Stimulated activated CD4-positive, alpha-beta T cell treated with anti-CD3 and anti-CD28 coated beads, Interleukin-15, amount 100 ng/mL, for 1 hour (primary cell): ENCODE measurements around the gene MTRF1.

Source experiments
- DNase-seq, 2 donors: peaks; one replicate each; pipeline ENCODE4 v3.0.0-alpha.2; 2020; ENCODE audit warnings: low read depth in 1 of 2, low spot score in 1 of 2

Gene MTRF1

DNA sequence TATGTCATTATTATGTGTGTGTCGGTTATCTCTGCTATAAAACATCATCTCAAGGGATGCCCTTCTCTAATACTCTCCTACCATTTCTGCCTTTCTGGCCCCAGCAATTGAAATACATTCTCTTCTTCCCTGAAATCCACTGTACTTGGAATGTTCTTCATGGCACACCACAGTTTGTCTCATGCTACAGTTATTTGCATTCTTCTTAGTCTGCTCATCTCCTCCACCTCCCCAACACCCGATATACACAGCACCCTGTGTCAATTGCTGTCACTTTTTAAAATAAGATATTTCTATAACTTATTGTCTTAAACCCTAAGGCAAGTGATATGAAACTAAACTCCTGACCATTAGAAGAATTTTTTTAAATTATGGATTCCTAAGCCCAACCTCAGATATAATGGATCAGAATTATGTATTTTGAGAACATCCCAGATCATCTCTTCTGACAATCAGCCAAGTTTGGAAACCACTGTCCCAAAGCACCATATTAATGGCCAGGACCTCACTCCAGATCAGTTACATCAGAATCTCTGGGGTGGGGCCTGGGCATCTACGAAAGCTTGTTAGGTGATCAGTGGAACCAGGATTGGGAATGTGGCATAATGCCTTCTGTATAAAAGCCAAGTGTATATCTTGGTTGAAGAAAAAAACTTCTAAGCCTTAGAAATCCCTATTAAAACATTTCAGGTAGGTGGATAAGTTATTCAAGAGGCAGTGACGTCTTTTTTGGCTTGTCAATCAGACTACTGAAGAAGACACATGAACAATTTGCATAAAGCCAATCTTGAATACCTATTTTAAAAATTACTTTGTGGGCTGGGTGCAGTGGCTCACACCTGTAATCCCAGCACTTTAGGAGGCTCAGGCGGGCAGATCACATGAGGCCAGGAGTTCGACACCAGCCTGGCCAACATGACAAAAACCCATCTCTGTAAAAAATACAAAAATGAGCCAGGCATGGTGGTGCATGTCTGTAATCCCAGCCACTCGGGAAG lies 39.0 kb downstream of the MTRF1 start:
- no peak for DNase-seq

DNA sequence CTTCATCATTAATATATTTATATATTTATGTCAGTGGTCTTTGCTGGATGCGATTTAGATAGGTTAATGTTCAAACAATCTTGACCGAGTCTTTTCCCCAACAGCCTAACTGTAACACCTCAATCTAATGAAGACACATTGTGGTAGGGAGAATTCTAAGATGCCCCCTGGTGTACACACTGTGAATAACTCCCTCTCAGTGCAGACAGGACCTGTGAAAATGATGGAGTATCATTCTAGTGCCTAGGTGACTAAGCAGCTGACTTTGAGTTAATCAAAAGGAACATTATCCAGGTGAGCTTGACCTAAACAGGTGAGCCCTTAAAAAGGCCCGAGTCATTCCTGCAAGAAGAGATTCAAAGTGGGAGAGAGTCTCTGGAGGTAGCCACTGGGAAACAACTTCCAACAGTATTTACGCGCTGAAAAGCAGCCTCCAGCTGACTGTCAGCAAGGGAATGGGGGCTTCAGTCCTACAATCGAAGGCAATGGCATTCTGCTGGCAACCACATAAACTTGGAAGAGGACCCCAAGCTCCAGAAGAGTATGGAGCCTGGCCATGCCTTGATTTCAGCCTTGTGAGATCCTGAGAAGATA lies 41.0 kb downstream of the MTRF1 start:
- peak in 1 of 2 donors; percentile 7 for DNase-seq

DNA sequence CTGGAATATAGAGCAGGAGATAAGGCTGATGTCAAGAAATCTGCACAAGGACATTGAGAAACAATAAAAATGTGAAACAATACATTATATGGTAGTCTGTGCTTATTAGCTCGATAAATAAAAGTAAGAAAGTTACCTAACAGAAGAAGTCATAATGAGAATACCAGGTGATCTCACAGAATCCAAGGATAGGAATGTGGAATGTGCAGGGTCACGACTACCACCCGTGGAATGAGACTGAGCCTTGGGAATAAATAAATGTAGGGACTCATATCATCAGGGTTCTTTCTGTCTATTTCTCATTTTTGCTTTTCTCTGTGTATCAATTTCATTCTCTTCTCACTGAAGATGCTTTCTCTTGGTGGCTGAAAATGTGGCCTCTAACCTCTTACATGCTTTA lies 43.0 kb downstream of the MTRF1 start:
- no peak for DNase-seq

DNA sequence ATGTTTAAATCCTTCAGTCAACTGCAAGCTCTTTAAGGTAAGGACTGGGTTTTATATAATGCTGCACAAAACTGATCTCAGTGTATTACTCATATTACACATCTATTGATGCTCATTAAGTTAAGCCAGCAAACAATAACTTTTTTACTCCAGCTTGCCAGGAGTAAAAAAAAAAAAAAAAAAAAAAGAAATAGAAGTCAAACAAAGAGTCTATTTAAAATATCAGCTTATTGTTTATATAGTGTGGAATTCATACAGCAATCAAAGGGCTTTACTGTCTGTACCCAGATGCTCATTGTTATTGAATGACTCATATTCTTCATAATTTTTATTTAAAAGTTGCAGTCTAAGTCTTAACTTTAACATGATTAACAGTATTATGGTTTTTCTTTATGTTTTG lies 47.2 kb downstream of the MTRF1 start:
- DNase-seq: no peak

DNA sequence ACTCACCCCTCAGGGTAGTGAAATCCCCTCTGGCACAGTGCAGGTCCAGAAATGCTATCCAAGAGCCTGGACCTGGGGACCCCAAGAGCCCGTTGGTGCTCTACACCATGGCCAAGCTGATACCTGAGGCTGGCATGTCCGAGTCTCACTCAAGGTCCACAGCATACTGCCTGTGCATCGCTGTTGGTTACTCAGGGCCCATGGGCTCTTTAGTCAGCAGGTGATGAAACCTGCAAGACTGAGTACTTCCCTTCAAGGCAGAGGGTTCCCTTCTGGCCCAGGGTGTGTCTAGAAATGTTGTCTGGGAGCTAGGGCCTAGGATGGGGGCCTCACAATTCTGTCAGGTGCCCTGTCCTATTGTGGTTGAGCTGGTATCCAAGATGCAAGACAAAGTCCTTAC lies 49.5 kb downstream of the MTRF1 start:
- no peak for DNase-seq

DNA sequence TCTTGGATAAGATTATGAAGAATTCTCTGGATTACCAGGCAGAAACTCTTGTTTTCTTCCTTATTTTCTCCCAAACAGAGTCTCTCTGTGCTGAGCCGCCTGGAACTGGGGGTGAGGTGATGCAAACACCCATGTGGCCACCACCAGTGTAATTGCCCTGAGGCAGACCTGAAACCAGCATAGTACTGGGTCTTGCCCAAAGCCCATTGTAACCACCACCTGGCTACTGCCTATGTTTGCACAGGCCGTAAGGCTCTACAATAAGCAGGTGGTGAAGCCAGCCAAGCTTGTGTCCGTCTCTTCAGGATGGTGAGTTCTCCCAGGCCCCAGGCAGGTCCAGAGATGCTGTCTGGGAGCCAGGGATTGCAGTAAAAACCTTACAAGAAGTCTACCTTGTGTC lies 50.1 kb downstream of the MTRF1 start:
- DNase-seq: no peak

DNA sequence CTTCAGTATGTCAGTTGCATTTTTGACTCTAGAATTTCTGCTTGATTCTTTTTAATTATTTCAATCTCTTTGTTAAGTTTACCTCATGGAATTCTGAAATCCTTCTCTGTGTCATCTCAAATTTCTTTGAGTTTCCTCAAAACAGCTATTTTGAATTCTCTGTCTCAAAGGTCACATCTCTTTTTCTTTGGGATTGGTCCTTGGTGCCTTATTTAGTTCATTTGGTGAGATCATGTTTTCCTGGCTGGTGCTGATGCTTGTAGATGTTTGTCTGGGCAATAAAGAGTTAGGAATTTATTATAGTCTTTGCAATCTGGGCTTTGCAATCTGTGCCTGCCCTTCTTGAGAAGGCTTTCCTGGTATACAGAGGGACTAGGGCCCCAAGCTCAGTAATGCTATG lies 50.5 kb downstream of the MTRF1 start:
- DNase-seq: no peak

DNA sequence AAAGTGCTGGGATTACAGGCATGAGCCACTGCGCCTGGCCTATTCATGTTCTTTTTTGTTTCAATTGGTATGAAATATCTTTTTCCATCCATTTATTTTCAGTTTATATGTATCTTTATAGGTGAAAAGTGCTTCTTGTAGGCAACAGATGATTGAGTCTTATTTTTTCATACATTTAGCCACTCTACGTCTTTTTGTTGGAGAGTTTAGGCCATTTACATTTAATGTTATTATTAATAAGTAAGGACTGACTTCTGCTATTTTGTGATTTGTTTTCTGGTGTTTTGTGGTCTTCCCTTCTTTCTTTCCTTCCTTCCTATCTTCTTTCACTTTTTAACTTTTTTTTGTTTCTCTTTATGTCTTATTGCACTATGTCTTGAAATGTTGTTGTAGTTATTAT lies 52.3 kb downstream of the MTRF1 start:
- no peak for DNase-seq

DNA sequence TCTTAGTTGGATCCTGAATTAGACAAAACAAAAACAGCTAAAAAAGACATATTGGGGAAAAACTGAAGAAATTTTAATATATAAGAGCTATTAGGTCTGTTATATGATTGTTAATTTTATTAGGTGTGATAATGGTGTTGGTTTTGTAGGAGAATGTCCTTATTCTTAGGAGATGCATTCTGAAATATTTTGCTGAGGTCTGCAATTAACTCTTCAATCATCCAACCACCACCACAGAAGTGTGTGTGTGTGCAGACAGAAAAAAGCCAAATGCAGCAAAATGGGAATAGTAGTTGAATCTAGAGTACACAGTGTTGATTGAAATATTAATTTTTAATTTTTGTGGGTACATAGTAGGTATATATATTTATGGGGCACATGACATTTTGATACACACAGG lies 56.9 kb downstream of the MTRF1 start:
- DNase-seq: no peak

DNA sequence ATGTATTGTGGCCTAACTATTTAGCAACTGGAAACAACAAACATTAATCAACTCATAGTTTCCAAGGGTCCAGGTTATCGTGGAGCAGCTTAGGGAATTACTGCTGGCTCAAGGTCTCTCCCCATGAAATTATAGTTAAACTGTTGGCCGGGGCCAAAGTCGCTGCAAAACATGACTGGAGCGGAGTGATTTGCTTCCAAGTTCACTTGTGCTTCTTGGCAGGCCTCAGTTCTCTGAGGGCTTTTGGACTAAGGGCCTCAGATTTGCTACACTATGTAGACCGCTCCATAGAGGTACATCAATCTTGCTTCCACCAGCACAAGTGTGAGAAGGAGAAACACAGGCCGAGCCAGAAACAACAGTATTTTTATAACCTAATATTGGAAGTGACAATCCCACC lies 59.6 kb downstream of the MTRF1 start:
- no peak for DNase-seq

DNA sequence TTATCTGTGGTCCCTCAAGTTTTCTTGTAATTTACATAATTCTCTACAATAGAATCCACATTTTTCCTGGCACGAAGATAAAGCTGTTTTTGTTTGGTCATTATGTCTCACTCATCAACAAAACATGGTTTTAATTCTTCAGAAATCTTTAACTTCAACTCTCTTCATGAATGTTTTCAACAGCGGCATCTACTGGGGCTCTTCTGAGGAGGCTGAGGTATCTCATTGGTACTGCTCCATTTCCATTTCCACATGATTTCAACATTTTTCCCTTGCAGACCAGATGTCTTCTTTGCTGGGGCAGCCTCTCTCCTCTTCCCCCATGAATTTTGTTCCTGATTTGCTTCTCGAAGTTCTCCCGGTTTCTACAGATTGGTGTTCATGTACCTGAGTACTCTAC lies 63.2 kb downstream of the MTRF1 start:
- DNase-seq: no peak

DNA sequence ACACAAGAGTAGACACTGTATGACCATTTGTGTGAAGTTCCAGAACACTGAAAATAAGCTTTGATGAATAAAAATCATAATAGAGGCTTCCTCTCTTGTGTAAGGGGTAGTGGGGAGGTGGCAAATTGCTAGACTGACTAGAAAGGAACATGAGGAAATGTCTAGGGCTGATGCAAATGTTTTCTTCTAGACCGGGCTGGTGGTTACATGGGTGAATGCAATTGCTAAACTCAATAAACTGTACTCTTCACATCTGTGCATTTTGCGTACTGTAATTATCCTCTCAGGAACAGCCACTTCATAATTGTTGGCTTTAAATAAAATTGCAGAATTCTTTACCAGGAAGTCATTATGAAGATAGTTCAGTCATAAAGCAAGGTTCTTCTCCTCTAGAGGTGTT lies 63.9 kb downstream of the MTRF1 start:
- no peak for DNase-seq

DNA sequence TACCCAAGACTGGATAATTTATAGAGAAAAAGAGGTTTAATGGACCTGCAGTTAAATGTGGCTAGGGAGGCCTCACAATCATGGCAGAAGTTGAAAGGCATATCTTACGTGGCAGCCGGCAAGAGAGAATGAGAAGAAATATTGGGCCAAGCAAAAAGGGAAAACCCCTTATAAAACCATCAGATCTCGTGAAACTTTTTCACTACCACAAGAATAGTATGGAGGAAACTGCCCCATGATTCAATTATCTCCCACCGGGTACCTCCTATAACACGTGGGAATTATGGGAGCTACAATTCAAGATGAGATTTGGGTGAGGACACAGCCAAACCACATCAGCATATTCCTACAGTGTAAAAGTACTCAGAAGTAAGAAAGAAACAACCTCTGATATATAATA lies 64.3 kb downstream of the MTRF1 start:
- no peak for DNase-seq

DNA sequence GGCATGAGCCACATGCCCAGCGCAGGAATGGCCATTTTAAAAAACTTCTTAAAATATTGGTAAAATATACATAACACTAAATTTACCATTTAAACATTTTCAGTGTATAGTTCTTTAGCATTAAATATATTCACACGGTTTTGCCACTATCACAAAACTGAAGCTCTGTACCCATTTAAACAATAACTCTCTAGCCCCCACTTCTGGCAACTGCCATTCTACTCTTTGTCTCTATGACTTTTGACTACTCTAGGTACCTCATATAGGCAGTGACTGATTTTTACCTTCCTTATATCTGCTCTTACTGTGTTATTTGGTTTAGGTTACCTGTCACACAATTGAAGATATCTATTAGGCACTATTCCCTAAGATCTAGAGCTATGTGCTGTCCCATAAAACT lies 66.8 kb downstream of the MTRF1 start:
- DNase-seq: no peak

DNA sequence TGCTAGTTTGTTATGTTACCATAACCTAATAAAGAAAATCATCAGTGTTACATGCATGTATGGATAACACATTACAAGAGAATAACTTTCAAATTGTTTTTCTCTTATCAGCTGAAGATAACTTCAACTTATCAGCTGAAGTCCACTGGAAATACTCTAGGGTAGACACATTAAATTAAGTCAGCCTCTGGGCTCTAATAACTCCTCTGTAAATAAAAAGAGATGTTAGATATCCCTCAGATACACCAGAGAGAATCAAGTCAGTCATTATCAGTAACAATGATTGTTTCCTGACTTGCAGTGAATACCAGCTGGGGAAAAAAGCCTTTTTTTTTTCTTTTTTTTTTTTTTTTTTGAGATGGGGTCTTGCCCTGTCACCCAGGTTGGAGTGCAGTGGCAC lies 67.4 kb downstream of the MTRF1 start:
- DNase-seq: no peak

DNA sequence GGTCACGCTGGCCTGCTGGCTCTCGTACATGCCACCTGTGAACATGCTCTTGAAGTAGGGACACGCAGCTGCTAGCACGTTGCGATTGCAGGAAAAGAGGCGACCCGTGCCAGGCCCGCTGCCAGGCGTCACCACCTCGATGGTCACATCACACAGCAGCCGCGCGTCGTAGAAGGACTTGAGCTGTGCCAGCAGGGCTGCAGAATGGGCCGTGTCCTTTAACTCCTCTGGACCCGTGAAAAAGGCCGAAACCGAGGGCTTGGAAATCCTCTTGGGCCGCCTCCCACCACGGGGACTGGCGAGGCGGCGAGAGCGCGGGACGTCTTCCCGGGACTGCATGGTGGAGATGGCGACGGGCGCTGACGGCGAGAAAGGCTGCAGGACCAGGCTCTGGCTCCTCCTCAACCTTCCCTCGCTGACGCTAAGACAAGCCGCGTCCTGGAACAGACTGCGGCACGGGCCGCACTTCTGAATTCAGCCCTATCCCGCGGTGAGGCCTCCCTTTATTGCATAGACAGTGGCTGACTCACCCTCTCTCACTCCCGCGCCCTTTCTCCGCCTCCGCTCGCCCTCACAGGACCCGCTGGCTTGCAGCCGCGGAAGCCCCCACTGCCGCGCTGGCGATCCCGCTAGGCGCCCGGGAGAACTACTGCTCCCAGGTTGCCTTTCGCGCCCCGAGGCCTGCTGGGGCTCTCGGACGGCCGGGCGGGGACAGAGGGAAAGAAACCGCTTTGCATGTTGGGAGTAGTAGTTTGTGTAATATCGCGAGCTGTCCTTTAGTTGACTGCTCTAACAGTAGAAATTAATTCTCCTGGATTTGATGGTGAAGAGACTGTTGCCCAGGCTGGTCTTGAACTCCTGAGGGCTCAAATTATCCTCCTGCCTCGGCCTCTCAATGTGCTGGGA lies 69.2 kb downstream of the MTRF1 start, which contains the start of gene KBTBD7:
Gene KBTBD7, minus strand, starts transcription at position 651 of the 906 bp plus-strand sequence. Its CDS starts 312 bp downstream, at position 339.
- DNase-seq: peak; percentile 78 to 88

DNA sequence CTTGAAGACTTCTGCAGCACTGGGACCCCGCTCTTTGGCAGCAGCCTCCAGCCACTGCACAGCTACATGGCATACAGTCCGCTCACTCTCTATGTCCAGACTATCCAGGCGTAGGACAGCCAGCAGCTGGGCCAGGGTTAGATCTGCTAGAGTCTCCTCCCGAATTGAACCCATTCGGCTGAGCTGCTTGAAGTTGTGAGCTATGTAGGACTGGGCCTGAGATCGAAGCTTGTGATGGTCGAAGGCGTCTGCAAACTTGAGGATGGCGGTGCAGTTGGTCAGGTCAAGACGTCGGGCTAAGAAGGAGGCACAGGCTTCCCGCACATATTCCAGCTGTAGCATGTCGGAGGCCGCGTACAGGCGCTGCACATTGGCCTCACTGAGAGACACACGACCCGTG lies 69.9 kb downstream of the MTRF1 start:
- no peak for DNase-seq

DNA sequence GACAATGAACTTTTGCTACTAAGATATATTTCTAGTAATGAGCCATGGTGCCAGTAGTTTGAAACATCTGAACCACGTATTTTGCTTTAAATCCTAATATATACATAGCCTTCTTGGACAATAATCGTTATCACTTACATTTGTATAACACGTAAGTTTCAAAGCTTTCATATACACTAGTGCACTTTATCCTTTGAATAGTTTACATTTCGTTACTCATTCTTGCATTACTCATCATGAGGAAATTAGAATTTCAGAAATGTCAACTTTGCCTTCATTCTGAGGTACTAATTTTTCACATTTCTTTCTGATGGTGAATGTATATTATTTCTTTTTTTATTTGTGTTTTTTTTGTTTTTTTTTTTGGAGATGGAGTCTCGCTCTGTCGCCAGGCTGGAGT lies 74.8 kb downstream of the MTRF1 start:
- DNase-seq: no peak

DNA sequence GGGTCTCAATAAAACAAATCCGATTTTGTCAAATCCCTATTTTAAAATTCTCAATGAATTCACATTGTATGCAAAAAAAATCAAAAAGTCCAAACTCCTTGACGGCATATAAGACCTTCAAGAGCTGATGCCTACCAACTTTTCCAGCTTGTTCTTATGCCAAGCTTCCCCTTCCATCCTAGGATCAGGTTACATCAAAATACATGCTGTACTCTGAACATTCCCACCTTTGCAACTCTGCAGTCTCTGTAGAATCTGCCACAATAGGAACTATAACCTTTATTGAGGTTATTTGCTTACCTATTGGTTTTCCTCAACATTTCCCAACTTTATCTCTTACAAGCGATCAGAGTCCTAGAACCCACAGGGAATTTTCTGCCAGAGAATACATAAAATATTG lies 76.9 kb downstream of the MTRF1 start:
- no peak for DNase-seq

DNA sequence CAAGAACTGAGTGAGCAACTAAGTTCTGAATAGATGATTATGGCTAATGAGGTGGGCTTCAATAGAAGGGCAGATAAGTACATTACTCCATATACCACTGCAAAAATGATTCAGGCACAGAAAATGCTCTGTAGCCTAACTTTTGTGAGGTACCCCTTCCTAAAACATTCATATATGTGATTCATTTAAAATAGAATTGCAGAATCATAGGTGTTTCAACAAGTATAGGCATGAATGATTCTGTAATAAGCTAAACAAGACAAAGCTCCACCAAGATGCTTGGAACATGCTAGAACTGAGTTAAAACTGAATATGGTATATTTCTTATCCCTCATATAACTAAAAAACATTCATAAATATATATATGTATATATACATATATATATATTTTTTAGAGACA lies 81.1 kb downstream of the MTRF1 start:
- no peak for DNase-seq

DNA sequence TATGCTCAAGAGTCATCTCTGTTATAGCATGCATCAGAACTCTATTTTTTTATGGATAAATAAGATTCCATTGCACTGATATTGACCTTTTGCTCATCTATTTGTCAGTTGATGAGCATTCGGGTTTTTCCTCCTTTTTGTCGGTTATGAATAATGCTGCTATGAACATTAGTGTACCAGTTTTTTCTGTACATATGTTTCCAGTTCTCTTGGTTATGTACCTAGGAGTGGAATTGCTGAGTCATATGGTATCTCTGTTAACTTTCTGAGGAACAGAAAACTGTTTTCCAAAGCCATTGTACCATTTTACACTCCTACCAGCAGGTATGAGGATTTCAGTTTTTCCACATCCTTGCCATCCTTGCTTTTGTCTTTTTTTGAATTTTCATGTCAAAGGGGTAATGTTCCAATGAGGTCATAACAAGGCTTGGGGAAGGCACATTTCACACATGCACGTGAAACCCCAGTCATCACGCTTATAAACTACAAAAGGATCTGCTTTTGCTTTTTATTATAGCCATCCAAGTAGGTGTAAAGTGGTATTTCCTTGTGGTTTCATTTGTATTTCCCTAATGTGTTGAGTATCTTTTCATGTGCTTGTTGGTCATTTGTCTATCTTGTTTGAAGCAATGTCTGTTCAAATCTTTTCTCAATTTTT lies 83.7 kb downstream of the MTRF1 start:
- DNase-seq: no peak
